Measurements from ENCODE around the gene NIT2. TPM values are rescaled to one million over a fixed set of nuclear protein-coding genes. Genes with fewer than 3 reads are reported as not detected.

NIT2 gene
- total RNA-seq (10 to 100 TPM; 16.8 to 84.5 (median 31.9) TPM), polyA plus RNA-seq (10 to 100 TPM; 39.6 to 59.5 (median 45.4) TPM)
- long read RNA-seq, donor 1, full-length matches to known transcripts, result 42 of 130 reads
- long read RNA-seq, donor 1, partial matches to known transcripts, result 79 of 130 reads
- long read RNA-seq, donor 1, other reads (novel, unspliced or antisense), result 9 of 130 reads
- long read RNA-seq, donor 2, full-length matches to known transcripts, result 37 of 71 reads
- long read RNA-seq, donor 2, partial matches to known transcripts, result 29 of 71 reads
- long read RNA-seq, donor 2, other reads (novel, unspliced or antisense), result 5 of 71 reads
- long read RNA-seq, donor 3, full-length matches to known transcripts, result 44 of 109 reads
- long read RNA-seq, donor 3, partial matches to known transcripts, result 58 of 109 reads
- long read RNA-seq, donor 3, other reads (novel, unspliced or antisense), result 7 of 109 reads
- long read RNA-seq, donor 4, full-length matches to known transcripts, result 28 of 32 reads
- long read RNA-seq, donor 4, partial matches to known transcripts, result 0 of 32 reads
- long read RNA-seq, donor 4, other reads (novel, unspliced or antisense), result 4 of 32 reads
- long read RNA-seq, donor 5, full-length matches to known transcripts, result 52 of 63 reads
- long read RNA-seq, donor 5, partial matches to known transcripts, result 4 of 63 reads
- long read RNA-seq, donor 5, other reads (novel, unspliced or antisense), result 7 of 63 reads
- long read RNA-seq, donor 6, full-length matches to known transcripts, result 34 of 36 reads
- long read RNA-seq, donor 6, partial matches to known transcripts, result 0 of 36 reads
- long read RNA-seq, donor 6, other reads (novel, unspliced or antisense), result 2 of 36 reads
- long read RNA-seq, donor 7, full-length matches to known transcripts, result 14 of 27 reads
- long read RNA-seq, donor 7, partial matches to known transcripts, result 13 of 27 reads
- long read RNA-seq, donor 7, other reads (novel, unspliced or antisense), result 0 of 27 reads
- long read RNA-seq, donor 8, full-length matches to known transcripts, result 28 of 101 reads
- long read RNA-seq, donor 8, partial matches to known transcripts, result 65 of 101 reads
- long read RNA-seq, donor 8, other reads (novel, unspliced or antisense), result 8 of 101 reads
- long read RNA-seq, donor 9, full-length matches to known transcripts, result 38 of 85 reads
- long read RNA-seq, donor 9, partial matches to known transcripts, result 36 of 85 reads
- long read RNA-seq, donor 9, other reads (novel, unspliced or antisense), result 11 of 85 reads
- long read RNA-seq, donor 10, full-length matches to known transcripts, result 8 of 41 reads
- long read RNA-seq, donor 10, partial matches to known transcripts, result 27 of 41 reads
- long read RNA-seq, donor 10, other reads (novel, unspliced or antisense), result 6 of 41 reads

GRCh38 chr3:100334488-100335351 lies at the start of gene NIT2:
TSS of gene NIT2 (plus strand) at chr3:100334757. CDS start at chr3:100334792, 35 bp downstream.
- Histone ChIP-seq H3K36me3 (replicated peaks in 1 of 2) (no peaks in the 10 kb centered on the region), H3K4me1 (replicated peaks in 1 of 2) (peaks cover 0 to 19% of the 10 kb centered on the region in 2 donors), H3K27ac (peak within 1 kb of the TSS in 4 of 5 donors; percentile 71 to 94 (median 84)), H3K4me3 (peak within 1 kb of the TSS in 3 of 4 donors; percentile 70 to 99 (median 81)), H3K27me3 (no peaks in the 10 kb centered on the region), H3K9me3 (replicated peaks in 1 of 3) (no peaks in the 10 kb centered on the region)
- TF ChIP-seq CTCF (IDR thresholded peaks at IDR 0.05) (no peak), POLR2A (IDR thresholded peaks at IDR 0.05) (peak; percentile 60 to 71)
- WGBS, 4 donors, result 0% methylated on average over 14 to 77 of the region's 77 CpGs
- DNase-seq, result peak; percentile 84 to 92 (median 87)
- intact Hi-C loops (cut with DNase I), result no loop called here

GRCh38 chr3:100288288-100288894 lies 46.2 kb upstream of the NIT2 start:
- H3K9me3 ChIP-seq (replicated peaks in 1 of 3), result no peaks in the 10 kb centered on the region
- no peaks in the 10 kb centered on the region for H3K4me1 ChIP-seq (replicated peaks in 1 of 2)
- TF ChIP-seq CTCF (IDR thresholded peaks at IDR 0.05) (no peak), POLR2A (IDR thresholded peaks at IDR 0.05) (no peak)
- DNase-seq, result no peak
- intact Hi-C loops (cut with DNase I), result no loop called here
- H3K4me3 ChIP-seq, result no peak overlapping the region
- H3K27ac ChIP-seq, result no peak overlapping the region
- peaks cover 0 to 6% of the 10 kb centered on the region in 2 donors for H3K36me3 ChIP-seq (replicated peaks in 1 of 2)
- H3K27me3 ChIP-seq, result no peaks in the 10 kb centered on the region

- DNase-seq, result peak in 1 of 7 donors; percentile 13
- Histone ChIP-seq H3K4me3 (no peak overlapping the region), H3K36me3 (replicated peaks in 1 of 2) (no peaks in the 10 kb centered on the region), H3K27me3 (no peaks in the 10 kb centered on the region), H3K9me3 (replicated peaks in 1 of 3) (no peaks in the 10 kb centered on the region), H3K27ac (no peak overlapping the region), H3K4me1 (replicated peaks in 1 of 2) (no peaks in the 10 kb centered on the region)
- intact Hi-C loops (cut with DNase I), result no loop called here
- TF ChIP-seq CTCF (IDR thresholded peaks at IDR 0.05) (no peak), POLR2A (IDR thresholded peaks at IDR 0.05) (no peak)
- 59 to 72% (median 69%) methylated on average over 2 of the region's 2 CpGs for WGBS, 4 donors
Observed at GRCh38 chr3:100289339-100289738, 45.2 kb upstream of the NIT2 start.

All from adrenal gland (tissue), 19 donors.